Glomerular visceral epithelial cell (primary cell): ENCODE results near the gene MEIS2.

Experiments used
- DNase-seq: peaks from one replicate; pipeline ENCODE4 v3.0.0-alpha.2; 2016; ENCODE audit errors: extremely low spot score

MEIS2 gene

DNA sequence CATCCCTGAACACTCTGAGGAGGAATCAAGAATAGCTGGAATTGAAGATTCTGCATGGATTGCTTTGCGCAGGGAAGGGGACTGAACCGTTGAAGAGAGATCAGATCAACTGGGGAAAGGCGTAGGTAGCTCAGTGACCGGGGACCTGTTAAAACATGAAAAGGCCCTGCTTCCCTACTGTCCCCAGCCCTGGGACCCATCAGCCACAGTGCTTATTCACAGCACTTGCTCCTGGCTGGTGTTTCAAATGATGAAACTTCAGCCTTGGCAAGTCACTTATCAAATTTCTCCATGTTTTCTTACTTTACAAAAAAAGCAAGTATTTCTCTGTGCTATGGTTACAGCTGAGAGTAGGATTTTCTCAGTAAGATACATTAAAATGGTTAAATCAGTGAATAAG lies 199.3 kb downstream of the MEIS2 start:
- DNase-seq: no peak

DNA sequence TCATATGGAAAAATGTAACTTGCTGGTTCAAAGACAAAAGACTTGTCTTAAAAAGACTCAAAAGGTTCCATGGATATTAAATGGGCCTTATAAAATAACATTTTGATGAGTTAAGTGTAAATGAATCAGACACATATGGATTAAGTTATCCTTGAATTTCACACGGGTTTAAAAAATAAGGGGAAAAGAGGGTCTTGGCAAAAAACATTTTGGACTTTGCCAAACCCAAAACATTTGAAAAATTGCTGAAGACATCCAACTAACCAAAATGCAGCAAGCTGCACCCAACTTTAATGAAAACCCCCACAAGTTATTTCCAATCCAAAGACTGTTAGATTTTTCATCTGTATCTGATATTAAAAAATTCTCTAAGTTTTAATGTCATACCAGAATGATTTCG lies 200.7 kb downstream of the MEIS2 start:
- no peak for DNase-seq

DNA sequence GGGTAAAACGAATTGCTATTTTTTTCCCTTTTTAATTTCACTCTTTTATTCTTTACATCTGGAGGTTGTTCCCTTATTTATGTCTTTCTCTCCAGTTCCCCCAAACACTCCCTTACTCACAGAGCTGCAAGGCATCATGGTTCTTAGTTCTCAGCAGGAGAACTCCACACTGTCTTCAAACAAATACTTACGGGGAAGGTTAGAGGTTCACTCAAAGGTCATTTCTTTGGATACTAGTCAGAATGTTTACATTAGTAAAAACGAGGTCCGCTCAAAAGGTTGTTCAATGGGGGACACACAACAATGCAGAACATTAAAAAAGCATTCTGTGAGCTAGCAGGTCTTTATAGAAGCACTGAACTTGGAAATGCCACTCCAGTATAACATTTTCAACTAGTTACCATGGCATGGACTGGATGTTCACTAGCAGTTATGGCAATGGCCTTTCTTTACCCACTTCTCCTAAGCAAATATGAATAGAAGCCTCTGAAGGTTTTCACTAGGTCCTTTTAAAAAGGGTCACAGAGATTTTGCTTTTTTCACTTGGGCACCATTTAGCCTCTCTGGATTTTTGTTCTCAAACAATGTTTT lies 201.7 kb downstream of the MEIS2 start:
- DNase-seq: no peak

DNA sequence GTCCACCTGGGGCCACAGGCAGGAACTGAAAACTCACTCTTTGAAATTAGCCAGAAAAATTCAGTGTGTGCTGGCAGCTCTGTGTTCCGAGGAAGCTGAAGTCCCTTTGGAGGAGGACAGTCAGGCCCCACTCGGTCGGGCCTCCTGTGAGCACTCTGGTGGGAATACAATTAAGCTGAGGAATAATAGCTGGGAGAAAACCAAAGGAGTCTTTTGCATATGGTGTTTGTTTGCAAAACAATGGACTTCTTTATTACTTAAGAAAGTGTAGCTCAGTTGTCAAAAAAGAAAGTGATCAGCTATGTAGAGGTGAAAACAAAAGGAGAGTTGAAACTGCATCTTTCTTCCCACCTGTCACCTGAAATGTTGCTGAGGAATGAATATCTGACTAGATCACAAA lies 202.5 kb downstream of the MEIS2 start:
- no peak for DNase-seq

DNA sequence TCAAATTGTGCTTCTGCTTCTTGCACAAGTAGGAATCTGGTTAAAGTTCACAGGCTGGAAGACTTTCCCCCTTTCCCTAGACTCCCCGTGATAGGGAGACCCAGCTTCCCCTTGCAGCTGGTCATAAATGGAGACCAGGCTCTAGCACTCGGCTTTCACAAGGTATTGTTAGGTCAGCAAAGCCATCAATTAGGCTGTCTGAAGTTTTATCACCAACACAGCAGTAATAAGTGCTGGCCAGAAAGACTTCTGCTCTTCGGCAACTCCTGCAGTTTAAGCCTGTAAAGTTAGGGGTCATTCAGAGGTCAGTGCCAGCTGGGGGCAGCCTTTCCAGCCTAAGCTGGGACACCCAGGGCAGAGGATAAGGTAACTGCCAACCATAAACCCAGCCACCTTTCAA lies 203.4 kb downstream of the MEIS2 start:
- no peak for DNase-seq

DNA sequence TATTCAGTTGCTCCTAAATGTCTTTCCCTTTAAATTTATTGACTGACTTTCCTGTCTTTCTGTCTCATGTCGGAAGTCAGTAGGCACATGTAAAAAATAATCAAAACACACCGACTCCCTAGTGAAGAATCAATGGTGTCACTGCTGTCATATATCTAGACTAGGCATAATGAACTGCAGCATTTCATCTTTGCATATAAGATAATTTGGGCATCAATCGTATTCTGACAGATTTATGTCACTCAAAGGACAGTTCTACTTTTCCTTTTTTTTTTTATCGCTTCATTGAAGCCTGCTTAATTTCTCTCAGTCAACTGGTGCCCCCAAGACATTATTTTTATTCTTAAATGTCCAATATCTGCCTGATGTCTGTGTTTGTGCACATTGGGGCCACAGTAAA lies 206.3 kb downstream of the MEIS2 start:
- DNase-seq: no peak

DNA sequence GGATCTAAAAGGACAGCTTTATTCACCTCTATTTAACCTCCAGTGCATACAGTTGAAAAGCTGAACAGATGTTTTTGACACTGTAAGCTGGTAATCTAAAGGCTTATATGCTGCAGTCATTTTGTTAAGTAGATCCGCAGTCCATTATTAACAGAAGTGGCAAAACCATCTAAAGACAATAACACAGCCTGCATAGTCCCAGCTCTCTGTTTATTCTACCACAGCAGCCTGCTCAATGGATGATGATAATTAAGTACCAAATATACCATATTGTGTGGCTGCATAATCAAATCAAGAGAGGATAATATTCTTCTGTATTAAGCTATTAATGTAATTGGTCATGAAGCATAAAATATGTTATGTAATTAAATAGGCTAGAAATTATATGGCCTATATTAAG lies 207.1 kb downstream of the MEIS2 start:
- no peak for DNase-seq

DNA sequence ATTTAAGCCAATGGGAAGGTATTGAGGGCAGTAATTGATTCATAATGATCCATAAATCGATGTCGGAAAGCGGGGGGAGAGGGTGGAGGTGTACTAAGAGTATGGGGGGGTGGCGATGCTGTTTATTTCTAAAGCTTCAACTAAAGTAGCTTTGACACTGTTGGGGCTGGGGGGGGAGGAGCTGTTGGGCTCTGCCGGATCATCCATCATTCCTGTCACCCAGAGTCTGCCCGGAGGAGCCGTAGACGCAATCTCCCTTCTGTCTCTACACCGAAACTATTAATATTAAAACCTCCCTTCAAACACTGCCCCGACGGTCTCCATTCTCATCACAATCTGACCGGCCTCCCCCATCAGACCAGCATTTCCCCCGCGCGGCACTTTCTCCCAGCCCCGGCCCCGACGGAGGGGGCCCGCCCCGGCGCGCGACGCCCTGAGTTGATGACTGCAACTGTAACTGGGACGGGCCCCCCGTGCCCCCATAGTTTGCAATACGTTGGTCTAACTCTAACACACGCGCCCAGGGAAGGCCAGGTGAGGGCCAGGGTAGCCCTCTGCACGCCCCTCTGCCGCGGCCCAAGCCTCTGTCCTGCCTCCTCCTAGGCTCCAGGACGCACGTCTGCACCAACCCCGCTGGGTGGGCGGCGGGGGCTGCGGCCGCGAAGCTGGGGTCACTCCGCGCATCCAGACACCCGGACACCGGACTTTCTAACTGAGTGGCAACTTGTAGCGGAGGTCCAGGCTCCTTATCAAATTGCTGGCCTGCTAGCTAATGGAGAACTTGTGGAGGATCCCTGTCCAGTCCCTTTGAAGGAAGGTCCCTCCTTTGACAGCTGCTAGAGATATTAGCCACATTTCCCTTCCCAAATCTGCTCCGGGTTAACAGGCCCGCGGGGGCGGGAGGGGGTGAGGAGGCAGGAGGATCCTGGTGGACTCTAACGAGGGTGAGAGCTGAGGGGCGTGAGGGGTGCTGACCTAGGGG lies 212.0 kb downstream of the MEIS2 start:
- DNase-seq: no peak

DNA sequence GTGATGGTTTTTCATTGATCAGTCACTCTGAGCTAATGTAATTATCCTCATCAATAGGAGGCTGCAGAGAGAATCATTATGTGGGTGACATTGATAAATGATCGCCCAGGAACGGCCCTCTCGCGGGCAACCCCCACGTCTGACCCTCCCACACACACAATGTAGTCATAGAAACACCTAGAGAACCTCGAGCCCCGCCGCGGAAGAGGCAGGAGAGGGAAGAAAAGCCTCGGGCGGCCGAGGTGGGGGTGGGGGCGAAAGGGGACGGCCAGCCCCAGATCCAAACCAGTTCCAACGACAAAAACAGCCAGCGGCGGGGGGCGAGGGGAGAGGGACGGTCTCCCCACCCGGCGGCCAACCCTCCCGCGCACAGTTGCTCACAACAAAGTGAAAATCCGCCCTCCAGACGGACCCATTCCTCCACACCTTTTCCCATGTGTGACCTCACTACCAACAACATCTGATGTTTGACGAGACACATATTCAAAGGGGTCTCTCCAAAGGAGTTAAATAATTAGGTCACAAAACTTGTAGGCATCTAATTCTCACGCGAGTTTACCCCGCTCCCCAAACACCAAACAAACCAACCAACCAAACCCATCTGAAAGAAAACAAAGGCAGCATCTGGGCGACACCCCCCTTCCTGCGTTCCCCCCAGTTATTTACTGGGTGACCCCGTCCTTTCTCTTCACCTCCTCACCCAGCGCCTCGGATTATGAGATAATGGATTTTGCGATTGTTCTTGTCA lies 213.0 kb downstream of the MEIS2 start:
- no peak for DNase-seq

DNA sequence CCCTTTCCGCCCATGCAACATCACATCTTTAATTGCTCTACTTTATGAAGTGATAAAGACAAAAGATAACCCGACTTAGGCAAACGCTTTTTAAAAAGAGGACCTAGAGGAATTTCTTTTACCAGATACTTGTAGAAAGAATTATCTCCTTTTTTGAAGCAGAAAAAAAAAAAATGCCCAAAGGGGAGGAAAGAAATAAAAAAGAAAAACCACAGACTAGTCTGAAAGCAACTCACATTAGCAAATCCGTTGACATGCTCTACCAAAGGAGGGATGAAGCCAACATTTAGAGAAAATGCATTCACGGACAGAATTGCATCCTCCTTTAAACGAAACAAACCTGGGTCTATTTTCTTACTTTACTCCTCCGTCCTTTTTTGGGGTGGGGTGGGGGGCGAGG lies 213.6 kb downstream of the MEIS2 start:
- DNase-seq: no peak

DNA sequence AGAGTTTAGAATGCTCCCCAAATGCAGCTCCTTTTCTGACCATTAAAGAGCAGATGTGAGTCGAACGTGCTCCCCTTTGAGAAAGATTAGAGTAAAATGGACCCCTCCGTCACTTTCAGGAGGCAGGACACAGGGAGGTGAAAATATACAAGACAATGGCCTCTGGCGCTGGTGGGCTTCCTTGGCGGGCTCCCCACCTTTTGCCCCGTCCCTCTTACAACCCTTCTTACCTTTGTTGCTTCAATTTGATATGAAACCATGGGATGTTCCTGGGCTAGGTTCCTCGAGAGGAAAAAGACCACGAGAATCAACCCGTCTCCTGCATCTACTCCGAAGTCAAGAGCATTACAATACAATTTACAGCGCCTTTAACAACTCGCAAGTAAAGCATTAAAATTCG lies 214.2 kb downstream of the MEIS2 start:
- no peak for DNase-seq

DNA sequence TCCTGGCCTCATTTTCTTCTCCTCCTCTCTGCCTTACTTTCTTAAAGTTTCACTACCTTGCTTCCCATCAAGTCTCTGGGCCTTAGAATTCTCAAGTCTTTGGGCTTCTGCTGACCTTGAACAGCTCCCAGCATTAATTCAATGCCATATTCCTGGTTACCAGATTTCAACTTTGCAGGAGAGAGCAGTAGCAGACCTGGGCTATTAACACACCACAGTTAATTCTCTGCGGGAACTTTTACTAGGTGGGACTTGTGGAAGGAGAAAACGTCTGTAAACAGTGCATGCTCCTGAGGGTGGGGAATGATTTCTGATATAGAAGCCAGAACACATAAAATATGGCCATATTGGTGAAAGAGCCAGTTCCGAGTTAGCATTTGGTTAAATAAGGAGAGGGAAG lies 214.6 kb downstream of the MEIS2 start:
- no peak for DNase-seq

DNA sequence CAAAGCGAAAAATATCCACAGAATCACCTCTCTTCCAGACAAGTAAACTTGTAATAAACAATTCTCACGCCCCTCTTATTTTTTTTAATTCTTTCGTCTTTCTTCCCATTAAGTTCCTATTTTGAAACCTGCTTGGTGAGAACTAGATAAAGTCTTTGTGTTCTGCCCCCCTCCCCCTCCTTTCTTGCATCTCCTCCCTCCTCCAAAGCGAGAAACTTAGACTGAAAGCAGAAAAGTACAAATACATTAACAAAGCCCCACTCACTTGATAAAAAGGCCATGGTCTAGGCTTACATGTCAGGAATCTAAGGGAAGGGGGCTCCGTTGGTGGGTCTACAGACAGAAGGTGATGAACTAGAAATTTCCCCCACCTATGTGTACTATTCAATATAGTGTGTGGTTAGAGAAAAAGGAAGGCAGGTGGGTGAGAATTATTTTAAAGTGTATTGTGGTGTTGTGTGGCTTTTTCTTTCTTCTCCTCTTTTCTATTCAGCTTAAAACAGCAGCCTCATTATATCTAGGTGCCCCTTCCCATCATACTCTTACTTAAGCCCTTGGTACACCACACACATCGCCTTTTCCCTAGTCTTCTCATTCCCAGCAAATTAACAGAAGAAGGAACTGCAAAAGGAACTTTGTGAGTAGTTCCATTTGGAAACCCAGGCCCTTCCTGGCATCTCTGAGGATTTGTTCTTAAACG lies 215.3 kb downstream of the MEIS2 start:
- no peak for DNase-seq

DNA sequence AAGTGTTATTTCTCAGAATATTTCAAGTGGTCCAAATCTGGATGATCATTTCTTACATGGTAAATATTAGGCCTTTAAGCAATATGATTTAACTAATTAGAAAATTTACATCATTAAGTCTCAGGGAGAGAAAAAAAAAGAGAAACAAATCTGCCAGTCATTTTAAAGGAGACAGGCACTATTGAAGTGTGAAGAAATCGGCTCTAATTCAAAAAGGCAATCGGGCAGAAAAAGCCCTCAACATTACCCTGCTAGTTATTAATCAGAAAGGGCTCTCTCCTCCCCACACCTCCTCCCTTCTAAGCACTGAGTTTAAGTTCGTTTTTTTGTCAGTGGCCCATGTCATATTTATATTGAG lies 215.9 kb downstream of the MEIS2 start:
- DNase-seq: no peak

DNA sequence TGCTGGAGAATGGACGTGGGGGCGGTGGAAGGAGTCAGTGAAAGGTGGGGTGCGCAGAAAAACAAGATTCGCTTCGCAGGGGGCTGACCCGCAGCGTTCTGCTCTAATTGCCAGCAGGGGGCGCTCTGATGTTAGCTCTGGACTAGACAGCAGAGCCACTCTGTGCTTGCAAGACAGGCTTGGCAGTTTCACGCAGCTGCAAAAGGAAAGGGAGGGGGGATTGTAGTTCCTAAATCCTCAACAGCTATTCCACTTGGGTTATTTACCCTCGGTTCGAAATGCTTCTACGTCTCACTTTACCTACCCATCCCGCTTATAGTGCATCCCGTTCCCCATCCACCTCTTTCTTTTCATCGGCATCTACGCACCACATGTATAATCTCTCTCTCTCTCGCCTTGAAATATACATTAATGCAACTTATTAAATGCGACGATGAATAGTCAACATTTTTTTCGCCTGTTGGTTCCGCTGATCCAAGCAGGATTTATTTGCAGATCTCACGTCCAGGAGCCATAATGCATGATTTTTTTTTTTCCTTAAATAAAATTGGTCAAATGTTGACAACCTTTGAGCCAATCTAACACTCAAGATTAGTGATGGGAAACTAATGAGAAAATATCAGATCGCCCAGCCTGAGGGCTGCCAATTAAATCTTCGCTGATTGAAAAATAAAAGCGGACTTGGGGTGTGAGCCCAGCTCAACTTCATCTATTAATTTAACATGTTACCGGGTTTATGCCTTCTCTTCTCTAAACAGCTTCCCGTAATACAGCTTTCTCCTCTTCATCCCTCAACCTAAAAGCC lies 216.4 kb downstream of the MEIS2 start:
- peak; percentile 80 for DNase-seq

DNA sequence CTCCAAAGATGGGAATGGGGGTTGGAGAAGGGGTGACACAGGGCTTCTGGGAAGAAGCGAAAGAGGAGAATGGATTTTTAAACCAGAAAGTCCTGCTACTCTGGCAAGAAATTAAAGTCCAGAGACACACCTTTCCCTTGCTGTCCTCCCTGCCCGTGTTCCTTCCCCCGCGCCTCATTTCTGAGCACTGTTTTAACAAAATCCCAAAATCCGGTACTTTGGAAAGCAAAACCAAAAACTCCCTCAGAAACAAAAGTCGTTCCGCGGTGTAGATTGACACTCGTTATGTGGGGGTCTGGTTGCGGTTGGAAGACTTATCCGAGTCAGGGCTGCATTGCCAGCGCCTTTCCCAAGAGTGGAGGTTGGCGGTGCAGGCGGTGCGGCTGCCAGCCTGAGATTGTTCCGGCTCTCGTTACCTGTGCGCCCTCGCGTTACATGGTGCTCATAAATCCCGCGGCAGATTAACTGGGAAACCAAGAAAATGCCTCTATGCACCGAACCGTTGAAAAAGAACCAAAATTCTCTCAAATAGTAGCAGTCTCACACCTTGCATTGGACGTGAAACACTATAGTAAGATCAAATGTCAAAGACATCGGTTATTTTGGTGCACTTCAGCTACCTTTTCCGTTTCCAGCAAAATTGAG lies 217.7 kb downstream of the MEIS2 start:
- no peak for DNase-seq

DNA sequence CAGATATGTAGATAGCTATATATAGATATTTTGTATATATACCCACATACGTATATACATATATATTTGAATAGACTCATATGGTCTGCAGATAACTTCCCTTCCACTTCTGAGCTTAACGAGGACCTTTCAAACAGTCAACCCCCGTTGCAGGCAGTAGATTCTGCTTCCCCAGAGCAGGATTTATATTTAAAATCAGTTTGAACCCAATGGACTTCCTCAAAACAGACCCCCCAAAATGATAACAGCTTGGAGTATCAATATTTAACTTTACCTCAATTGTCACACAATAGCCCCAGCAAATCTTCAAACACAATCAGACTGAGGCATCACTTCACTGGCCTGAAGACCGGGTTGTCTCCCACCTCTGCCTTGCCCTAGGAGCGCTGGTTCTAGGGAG lies 218.3 kb downstream of the MEIS2 start:
- DNase-seq: no peak

DNA sequence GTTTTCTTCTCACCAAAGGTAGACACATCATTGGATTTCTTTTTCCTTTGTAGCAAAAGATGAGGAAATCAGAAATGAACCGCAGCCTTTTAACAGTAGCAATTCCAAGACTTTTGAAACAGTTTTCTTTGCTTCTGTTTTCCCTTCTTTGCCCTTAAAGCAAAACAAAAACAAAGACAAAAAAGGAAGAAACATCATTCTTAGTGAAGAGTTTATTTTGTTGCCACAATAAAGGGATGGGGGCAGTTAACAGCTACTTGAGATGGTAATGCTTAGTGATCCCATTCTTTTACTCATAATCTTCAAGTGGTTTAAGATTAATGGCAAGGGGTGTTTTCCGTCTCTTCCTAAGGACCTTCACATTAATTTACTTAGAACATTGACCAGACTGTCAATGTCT lies 218.8 kb downstream of the MEIS2 start:
- no peak for DNase-seq

DNA sequence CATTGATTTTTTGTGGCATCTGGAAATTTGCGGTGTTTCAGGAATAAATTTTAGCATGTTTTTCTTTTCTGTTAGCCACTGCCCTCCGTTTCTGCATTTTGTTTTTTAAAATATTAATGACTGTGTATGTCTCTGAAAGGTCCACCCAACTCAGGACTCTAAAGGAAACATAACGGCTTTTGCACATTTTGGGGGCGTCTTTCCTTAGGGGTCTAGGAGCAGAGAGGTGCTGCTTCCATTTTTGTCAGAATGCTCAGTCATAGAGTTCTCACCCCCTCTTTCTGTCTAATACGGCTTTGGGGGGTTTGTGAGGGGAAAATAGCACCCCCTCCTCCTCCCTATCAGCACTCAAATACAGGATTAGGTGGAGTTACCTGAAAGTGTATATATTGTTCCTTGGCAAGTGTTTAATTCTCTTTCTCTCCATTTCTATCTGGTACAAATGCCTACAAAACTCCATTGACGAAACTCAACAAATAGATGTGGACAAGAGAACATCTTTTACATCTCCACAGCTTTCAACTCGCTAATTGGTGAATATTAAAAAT lies 219.4 kb downstream of the MEIS2 start:
- no peak for DNase-seq

DNA sequence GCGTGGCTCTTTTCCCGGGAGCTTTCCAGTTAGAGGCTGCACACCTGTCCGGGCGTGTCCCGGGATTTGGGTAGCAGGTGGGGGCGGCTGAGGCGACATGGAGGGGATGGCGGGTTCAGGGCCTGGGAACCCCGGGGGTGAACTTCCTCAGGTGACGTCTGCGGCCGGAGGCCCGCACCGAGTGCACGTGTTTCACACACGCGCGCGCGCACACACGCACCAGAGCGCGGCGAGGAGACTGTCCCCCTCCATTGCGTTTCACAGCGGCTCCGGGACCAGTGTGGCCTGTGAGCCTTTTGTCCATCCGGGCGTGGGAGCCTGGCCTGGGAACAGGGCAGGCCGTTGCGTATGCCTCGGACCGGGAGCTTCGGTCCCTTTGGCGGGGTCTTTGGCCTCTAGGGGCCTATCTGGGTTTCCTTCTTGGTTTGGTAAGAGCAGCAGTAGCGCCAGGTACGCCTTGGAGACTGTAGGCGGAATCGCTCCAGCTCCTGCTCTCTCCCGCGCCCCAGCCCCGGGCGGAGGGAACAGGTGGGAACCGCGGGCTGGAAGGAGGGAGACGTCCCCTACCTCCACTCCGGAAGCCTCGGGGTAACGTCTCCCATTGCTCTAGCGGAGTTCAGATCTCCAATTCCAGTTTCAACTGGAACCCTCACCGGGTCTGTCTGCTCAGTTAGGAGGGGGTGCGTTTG lies 220.0 kb downstream of the MEIS2 start:
- no peak for DNase-seq
